ENCODE data around the gene NOL9.

NOL9 gene

DNA sequence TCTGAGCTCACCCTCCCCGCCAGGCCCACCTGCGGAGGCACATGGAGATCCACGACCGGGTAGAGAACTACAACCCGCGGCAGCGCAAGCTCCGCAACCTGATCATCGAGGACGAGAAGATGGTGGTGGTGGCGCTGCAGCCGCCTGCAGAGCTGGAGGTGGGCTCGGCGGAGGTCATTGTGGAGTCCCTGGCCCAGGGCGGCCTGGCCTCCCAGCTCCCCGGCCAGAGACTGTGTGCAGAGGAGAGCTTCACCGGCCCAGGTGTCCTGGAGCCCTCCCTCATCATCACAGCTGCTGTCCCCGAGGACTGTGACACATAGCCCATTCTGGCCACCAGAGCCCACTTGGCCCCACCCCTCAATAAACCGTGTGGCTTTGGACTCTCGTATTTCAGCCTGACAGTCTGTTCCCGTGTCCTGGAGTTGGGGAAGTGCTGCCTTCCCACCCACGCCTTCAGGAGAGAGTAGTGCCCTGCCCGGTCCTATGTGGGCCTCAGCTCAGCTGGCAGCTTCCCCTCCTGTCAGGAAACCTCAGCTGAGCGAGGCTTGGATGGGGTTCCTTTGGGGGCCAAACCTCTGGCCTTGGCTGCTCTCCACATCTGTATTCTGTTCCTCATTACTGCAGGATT lies 34.7 kb upstream of the NOL9 start:
- no peak for DNase-seq

DNA sequence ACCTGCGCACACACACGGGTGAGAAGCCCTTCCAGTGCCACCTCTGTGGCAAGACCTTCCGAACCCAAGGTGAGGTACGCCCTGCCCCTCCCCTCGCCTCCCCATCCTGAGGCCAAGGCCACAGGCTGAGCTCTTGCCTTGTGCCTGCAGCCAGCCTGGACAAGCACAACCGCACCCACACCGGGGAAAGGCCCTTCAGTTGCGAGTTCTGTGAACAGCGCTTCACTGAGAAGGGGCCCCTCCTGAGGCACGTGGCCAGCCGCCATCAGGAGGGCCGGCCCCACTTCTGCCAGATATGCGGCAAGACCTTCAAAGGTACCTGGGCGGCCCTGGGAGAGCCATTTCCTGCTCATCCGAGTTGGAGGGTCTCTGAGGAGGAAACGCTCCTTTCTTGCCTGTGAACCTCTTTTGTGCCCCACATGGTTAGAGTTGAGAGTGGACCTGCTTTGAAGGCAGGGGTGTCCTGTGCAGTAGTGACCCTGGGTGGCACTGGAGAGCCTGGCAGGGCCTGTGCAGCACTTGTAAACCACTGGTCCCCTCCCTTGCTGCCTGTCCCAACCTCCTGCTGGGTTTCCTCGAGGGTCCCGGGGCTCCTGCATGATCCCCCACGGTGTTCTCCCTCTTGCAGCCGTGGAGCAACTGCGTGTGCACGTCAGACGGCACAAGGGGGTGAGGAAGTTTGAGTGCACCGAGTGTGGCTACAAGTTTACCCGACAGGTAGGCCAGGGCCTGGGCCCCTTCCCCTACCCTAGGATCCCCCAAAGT lies 34.0 kb upstream of the NOL9 start:
- DNase-seq: no peak

DNA sequence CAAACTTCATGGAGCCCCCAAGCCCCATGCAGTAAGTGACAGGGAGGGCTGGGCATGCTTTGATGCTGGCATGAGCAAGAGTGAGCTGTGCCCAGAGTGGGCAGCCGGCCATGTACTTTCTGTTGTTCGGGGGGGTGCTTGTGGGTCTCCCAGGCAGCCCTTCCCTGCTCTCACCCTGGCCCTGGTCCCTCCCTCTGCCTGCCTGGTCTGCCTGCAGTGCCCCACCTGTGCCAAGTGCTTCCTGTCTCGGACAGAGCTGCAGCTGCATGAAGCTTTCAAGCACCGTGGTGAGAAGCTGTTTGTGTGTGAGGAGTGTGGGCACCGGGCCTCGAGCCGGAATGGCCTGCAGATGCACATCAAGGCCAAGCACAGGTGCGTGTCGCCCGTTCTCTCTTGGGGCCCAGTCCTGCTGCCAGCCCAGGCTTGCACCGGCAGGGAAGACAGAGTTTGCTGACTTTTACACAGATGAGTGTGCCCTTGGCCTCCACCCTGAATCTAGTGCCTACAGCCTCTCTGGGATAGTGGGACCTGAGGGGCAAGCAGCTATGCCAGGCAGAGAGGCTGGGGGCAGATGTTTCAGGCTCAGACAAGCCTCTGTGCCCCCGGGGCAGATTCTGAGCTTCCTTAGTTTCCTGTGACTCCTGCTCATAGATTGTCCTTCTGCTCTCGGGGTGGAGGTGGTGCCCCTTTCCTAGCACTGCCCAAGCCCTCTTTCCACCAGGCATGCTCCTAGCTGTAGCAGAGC lies 33.1 kb upstream of the NOL9 start:
- no peak for DNase-seq

DNA sequence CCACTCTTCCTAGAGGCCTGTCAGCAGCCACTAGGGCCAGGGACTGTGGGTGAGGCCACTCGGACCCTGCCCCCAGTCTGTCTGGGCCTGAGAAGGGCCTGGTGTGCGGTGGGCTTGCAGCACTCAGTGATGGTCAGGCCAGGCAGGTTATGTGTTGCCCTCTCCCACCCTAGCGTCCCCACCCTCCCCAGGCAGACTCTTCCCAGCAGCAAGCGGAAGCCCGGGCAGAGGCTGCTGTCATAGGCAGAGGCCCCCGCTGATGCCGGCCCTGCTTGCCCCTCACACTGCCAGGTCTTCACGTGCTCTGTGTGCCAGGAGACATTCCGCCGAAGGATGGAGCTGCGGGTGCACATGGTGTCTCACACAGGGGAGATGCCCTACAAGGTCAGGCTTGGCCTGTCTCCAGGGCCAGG lies 32.1 kb upstream of the NOL9 start:
- no peak for DNase-seq

DNA sequence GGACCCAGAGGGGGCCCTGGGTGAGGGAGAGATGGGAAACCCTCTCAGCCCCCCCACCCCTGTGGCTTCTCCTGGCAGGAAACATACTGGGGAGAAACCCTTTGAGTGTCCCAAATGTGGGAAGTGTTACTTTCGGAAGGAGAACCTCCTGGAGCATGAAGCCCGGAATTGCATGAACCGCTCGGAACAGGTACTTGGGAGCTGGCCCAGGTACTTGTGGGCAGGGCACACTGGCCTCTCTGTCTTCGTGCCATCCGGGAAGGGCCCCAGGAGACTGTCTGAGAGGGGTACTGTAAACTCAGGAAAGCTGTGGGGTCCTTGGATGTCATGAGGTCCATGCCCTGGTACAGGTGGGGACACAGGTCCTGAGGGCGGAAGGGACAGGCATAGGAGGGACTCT lies 31.5 kb upstream of the NOL9 start:
- no peak for DNase-seq

DNA sequence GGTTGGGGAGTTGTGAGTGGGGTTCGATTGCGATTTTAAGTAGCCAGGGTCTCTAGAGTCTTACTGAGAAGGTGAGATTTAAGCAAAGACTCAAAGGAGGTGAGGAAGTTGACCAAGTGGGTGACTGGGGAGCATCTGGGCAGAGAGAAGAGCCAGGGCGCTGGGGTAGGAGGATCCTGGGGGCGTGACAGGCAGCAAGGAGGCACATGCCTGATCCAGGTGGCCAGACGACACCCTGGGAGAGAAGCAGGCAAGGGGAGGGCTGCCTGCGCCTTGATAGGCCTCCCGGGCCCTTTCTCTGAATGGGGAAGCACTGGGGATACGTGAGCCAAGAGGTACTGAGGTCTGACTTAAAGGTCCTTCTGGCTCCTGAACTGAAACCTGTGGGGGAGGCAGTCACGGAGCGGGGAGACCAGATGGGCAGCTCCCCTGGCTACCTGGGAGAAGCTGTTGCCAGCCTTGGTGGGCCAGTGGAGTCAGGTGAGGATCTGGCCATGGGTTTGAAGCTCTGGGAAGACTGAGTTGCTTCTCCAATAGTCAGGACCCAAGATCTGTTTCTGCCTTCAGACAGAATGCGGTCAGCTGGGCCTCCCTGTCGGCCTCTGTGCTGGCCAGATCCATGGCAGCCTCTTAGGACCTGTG lies 30.9 kb upstream of the NOL9 start:
- no peak for DNase-seq

DNA sequence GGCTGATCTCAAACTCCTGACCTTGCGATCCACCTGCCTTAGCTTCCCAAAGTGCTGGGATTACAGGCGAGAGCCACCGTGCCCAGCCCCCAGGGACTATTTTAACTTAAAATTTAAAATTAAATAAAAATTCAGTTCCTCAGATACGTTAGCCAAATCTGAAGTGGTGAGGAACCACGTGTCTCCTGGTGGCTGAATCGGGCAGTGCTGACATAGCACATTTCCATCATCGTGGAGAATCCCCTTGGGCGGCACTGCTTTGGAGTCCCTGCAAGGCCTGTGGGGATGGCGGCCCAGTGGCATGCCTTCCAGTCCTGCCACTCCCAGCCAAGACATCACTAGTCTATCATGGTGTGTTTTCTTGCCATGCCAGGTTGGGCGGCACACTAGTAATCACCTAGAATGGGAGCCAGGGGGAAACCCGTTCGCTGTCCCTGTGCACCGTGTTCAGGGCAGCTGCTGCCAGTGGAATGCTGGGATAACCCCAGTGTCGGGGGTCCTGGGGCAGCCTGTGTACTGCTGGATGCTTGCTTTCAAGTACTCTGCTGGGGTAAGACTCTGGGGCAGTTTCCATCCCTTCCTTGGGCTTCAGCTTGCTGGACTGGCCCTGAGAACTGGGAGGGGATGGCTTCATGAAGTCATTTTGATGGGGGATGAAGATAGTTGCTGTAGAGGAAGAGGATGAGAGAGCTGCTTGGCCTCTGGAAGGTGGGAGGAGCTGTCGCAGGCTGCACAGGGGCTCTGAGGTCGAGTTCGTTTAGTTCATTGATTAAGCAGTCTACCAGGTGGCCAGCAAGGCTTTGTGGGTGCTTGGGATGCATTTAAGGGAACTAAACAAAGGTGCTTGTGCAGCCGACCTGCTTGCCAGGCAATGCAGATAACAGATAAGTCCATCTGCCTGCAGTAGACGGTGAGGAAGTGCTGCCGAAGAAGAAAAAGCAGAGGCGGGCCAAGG lies 30.1 kb upstream of the NOL9 start:
- no peak for DNase-seq

DNA sequence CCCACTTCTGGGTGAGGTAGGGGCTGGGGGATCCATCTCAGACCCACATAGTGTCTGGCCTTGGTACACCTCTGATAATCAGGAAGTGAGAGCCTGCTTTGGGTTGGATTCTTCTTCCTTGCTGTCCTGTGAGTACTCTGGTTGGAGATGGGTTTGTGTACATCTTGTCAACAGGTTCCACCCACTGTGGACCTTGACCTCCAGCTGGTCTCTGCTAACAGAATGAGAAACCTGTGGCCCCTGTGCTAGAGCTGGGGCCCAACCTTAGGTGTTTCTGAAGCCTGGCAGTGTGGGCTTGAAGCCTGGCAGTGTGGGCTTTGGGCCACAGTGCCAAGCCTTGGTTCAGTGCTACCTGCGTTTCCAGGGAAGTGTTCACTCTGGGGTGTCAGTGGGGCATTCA lies 28.1 kb upstream of the NOL9 start:
- no peak for DNase-seq

DNA sequence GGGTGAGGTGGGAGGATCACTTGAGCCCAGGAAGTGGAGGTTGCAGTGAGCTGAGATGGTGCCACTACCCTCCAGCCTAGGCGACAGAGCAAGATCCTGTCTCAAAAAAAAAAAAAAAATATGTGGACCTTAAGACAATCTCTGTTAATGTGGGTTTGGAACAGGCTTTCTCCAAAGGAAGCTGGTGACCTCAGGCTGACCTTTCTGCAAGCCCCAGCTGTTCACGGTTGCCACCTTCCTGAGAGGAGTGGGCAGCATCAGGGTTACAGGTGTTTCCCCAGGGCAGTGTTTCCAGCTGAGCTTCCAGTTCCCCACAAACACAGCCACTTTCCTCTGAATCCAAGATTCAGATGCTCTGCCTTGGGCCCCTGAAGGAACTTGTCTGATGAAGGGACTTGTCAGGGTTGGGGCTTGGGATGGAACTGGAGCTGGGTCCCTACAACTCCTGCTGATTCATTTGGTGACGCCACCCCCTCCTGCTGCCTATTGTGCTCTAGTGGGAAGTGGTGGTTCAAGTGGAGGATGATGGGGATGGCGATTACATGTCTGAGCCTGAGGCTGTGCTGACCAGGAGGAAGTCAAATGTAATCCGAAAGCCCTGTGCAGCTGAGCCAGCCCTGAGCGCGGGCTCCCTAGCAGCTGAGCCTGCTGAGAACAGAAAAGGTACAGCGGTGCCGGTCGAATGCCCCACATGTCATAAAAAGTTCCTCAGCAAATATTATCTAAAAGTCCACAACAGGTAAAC lies 27.4 kb upstream of the NOL9 start:
- no peak for DNase-seq

DNA sequence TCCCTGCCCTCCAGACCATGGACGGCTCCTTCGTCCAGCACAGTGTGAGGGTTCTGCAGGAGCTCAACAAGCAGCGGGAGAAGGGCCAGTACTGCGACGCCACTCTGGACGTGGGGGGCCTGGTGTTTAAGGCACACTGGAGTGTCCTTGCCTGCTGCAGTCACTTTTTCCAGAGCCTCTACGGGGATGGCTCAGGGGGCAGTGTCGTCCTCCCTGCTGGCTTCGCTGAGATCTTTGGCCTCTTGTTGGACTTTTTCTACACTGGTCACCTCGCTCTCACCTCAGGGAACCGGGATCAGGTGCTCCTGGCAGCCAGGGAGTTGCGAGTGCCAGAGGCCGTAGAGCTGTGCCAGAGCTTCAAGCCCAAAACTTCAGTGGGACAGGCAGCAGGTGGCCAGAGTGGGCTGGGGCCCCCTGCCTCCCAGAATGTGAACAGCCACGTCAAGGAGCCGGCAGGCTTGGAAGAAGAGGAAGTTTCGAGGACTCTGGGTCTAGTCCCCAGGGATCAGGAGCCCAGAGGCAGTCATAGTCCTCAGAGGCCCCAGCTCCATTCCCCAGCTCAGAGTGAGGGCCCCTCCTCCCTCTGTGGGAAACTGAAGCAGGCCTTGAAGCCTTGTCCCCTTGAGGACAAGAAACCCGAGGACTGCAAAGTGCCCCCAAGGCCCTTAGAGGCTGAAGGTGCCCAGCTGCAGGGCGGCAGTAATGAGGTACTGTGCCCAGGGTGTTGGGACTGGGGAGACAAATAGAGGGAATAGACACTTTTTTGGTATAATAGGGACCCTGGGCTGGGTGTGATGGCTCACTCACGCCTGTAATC lies 26.5 kb upstream of the NOL9 start:
- DNase-seq: no peak

DNA sequence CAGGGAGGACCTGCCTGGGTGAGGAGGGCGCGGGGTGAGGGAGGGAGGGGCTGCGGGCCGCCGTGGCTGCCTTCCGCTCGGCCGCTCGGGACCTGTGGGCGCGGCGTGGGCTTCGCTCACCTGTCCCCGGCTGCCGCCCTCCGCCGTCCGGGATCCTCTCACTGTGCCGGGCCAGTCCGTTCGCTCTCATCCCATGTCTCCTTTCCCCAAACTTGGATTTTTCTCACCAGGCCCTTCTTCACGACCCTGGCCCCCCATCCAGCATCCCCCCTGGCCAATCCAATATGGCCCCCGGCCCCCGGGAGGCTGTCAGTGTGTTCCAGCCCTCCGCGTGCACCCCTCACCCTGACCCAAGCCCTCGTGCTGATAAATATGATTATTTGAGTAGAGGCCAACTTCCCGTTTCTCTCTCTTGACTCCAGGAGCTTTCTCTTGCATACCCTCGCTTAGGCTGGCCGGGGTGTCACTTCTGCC lies 25.8 kb upstream of the NOL9 start:
- no peak for DNase-seq

DNA sequence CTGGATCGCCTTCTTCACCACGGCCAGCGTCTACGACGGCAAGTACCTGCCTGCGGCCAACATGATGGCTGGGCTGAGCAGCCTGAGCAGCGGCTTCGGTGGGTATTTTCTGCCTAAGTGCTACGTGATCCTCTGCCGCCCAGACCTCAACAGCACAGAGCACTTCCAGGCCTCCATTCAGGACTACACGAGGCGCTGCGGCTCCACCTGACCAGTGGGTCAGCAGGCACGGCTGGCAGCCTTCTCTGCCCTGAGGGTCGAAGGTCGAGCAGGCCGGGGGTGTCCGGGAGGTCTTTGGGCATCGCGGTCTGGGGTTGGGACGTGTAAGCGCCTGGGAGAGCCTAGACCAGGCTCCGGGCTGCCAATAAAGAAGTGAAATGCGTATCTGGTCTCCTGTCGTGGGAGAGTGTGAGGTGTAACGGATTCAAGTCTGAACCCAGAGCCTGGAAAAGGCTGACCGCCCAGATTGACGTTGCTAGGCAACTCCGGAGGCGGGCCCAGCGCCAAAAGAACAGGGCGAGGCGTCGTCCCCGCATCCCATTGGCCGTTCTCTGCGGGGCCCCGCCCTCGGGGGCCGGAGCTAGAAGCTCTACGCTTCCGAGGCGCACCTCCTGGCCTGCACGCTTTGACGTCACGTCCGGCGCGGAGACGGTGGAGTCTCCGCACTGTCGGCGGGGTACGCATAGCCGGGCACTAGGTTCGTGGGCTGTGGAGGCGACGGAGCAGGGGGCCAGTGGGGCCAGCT lies 25.2 kb upstream of the NOL9 start, which contains the start of gene ZBTB48:
TSS of gene ZBTB48 (plus strand) at position 621 of the 745 bp plus-strand sequence. CDS start 616 bp downstream, outside the sequence.
- DNase-seq: peak; percentile 95

DNA sequence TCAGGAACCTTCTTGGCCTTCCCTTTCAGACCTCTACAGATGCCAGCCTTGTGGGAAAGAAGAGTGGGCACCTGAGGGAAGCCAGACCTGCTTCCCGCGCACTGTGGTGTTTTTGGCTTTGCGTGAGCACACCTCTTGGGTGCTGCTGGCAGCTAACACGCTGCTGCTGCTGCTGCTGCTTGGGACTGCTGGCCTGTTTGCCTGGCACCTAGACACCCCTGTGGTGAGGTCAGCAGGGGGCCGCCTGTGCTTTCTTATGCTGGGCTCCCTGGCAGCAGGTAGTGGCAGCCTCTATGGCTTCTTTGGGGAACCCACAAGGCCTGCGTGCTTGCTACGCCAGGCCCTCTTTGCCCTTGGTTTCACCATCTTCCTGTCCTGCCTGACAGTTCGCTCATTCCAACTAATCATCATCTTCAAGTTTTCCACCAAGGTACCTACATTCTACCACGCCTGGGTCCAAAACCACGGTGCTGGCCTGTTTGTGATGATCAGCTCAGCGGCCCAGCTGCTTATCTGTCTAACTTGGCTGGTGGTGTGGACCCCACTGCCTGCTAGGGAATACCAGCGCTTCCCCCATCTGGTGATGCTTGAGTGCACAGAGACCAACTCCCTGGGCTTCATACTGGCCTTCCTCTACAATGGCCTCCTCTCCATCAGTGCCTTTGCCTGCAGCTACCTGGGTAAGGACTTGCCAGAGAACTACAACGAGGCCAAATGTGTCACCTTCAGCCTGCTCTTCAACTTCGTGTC lies 24.5 kb upstream of the NOL9 start:
- DNase-seq: no peak

DNA sequence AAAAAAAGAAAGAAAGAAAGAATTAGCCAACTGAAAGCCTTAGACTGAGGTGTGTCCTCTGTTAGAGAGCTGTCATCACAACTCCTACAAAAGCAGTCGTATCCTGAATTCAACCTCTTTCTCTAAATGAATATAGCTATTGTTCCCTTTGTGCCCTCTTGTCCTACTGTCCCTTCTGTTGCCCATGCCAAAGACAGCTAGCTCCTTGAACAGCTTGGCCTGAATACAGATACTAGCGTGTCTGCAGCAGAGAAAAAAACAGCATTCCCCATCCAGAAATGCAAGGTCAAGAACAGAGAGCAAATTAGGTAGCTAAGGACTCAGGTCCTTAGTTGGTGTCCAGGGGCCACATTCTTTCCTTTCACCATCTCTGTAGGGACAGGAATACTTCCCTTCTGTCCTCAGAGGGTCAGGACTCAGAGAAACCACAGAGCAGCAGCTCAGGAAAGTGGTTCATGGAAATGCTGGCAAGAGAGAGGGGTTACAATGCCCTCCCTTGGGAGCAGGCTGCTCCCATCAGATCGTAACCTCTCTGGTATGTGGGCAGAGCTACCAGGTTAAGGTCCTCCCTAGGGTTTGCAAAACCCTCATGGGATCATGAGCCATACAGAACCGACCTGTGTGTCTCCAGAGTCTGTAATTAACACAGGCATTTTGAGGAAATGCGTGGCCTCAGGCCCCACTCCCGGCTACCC lies 23.7 kb upstream of the NOL9 start:
- no peak for DNase-seq

DNA sequence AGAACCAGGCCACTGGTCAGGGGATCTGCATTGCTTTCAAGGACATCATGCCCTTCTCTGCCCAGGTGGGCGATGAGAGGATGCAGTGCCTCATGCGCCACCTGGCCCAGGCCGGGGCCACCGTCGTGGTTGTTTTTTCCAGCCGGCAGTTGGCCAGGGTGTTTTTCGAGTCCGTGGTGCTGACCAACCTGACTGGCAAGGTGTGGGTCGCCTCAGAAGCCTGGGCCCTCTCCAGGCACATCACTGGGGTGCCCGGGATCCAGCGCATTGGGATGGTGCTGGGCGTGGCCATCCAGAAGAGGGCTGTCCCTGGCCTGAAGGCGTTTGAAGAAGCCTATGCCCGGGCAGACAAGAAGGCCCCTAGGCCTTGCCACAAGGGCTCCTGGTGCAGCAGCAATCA lies 20.5 kb upstream of the NOL9 start:
- no peak for DNase-seq

DNA sequence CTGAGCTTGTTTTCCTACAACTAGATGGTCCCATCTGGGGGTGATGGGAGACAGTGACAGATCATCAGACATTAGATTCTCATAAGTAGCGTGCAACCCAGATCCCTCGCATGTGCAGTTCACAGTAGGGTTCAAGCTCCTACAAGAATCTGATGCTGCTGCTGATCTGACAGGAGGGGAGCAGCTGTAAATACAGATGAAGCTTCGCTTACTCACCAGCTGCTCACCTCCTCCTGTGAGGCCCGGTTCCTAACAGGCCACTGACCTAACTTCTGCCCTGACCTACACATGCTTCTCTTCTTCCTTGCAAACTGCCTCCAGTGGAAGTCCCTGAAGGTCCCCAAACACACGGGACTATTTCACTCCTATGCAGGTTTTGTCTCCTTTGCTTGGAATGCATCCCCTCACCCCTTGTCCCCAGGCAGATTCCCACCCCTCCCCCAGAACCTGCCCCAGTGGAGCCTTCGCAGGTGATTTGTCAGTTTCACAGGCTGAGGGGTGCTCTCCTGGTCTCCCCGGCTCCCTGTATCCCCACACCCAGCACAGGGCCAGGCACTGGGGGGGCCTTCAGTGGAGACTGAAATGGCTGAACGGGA lies 19.8 kb upstream of the NOL9 start:
- DNase-seq: no peak

DNA sequence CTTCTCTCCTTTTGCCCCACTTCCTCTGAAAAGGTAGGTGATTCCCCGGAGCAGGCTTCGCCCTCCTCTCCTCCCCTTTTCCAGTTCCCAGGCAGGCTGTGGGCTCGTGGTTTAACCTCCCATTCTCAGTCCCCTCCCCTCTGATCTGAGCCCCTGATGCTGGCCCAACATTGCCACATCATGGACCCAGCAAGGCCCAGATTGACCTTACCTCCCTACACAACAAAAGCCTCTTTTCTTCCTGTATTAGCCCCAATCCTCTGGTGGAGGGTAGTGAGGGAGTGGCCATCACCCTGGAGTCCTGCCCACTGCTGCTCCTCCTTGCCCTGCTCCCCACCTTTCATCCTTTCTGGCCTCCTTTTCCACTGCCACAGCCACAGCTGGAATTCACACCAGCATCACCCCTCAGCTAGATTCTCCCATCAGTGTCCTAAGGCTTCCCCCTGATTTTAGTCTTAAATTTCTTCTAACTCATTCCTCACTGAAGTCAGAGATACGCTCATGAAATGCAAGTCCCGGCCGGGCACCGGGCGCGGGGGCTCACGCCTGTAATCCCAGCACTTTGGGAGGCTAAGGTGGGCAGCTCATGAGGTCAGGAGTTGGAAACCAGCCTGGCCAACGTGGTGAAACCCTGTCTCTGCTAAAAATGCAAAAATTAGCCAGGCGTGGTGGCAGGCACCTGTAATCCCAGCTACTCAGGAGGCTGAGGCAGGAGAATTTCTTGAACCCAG lies 18.5 kb upstream of the NOL9 start:
- DNase-seq: no peak

Data from activated T-cell treated with anti-CD3 and anti-CD28 coated beads for 4 hours (primary cell).